Measurements from ENCODE around the gene SF3B2. TPM values are rescaled to one million over a fixed set of nuclear protein-coding genes. Genes with fewer than 3 reads are reported as not detected.

SF3B2 gene
- total RNA-seq, 1 experiment from 2014 or later, result 237 TPM

GRCh38 chr11:66039765-66040164, 12.4 kb upstream of the SF3B2 start:
- Histone ChIP-seq H3K4me1 (ENCODE audit: insufficient read depth, low read length) (no peaks in the 10 kb centered on the region), H2BK120ac (ENCODE audit: low read depth, low read length, poor library complexity, severe bottlenecking) (no peak overlapping the region), H3K9ac (ENCODE audit: extremely low read depth, insufficient read length, low read length) (no peak overlapping the region), H4K91ac (ENCODE audit: insufficient read length, low read depth, low read length) (no peak overlapping the region), H3K27ac (ENCODE audit: insufficient read length, low read depth, low read length) (no peak overlapping the region), H3K4me2 (ENCODE audit: insufficient read depth, insufficient read length, low read length) (no peak overlapping the region), H2BK20ac (ENCODE audit: low read depth, low read length, poor library complexity, severe bottlenecking) (no peak overlapping the region), H2BK15ac (ENCODE audit: low read depth, low read length) (no peak overlapping the region), H3T11ph (ENCODE audit: low read length) (no peak overlapping the region), H3K56ac (ENCODE audit: insufficient read length, low read depth, low read length) (no peak overlapping the region), H3K79me2 (ENCODE audit: insufficient read depth, low read length) (no peaks in the 10 kb centered on the region), H3K23ac (ENCODE audit: insufficient read length, low read depth, low read length) (no peak overlapping the region), H2AK5ac (ENCODE audit: insufficient read length, low read length) (no peak overlapping the region), H2BK5ac (ENCODE audit: insufficient read length, low read length) (no peak overlapping the region), H3K23me2 (ENCODE audit: insufficient read length, low read depth, low read length, poor library complexity, severe bottlenecking) (no peaks in the 10 kb centered on the region), H3K4ac (ENCODE audit: low read depth, low read length) (no peak overlapping the region), H2BK12ac (ENCODE audit: insufficient read length, low read depth, low read length) (no peak overlapping the region), H3K79me1 (ENCODE audit: insufficient read depth, low read depth, low read length, poor library complexity, severe bottlenecking) (no peaks in the 10 kb centered on the region), H4K8ac (replicated peaks; ENCODE audit: insufficient read length, low read depth, low read length) (no peak overlapping the region), H2AFZ (ENCODE audit: low read length) (no peak overlapping the region), H3K27me3 (ENCODE audit: insufficient read depth, low read length) (no peaks in the 10 kb centered on the region), H3K9me3 (ENCODE audit: control insufficient read depth, low read depth, low read length) (peaks cover 8% of the 10 kb centered on the region), H3K14ac (ENCODE audit: insufficient read depth, low read length) (no peak overlapping the region), H4K5ac (ENCODE audit: insufficient read length, low read depth, low read length) (no peak overlapping the region), H3K18ac (ENCODE audit: insufficient read length, low read depth, low read length) (no peak overlapping the region), H4K20me1 (ENCODE audit: control insufficient read depth, insufficient read depth, insufficient read length) (no peaks in the 10 kb centered on the region)
- WGBS (ENCODE audit: extremely low coverage, insufficient read length, low lambda C conversion rate), result no CpG with 5 or more reads among the region's 3 CpGs
- no peak overlapping the region for H3K4me3 Mint-ChIP-seq
- H3K9me3 Mint-ChIP-seq, result peaks cover 18 to 23% of the 10 kb centered on the region in 2 experiments
- H3K36me3 Mint-ChIP-seq (ENCODE audit: insufficient read depth in 1 of 3, low read depth in 3 of 3), result peaks cover 20 to 30% (median 21%) of the 10 kb centered on the region in 3 experiments
- peaks cover 14% of the 10 kb centered on the region; the same call in 1 of the 2 replicates for H3K27me3 Mint-ChIP-seq (ENCODE audit: low read depth)
- H3K27ac Mint-ChIP-seq, result no peak overlapping the region; a peak in 2 of 7 replicates
- DNase-seq, result no peak
- TF ChIP-seq CTCF (conservative IDR thresholded peaks at IDR 0.05), result no peak
- H3K4me1 Mint-ChIP-seq, result peaks cover 2 to 3% of the 10 kb centered on the region in 2 experiments
